ENCODE results near the gene EYA2. TPM values are rescaled to one million over a fixed set of nuclear protein-coding genes. Genes with fewer than 3 reads are reported as not detected.
"Not testable (repeated sequence)": the region's sequence is repeated elsewhere in the genome, so short reads cannot be mapped to it uniquely, and the experiment has no call there.

The EYA2 gene
- total RNA-seq, 1 donor from 2014 or later: 1.8 TPM

GRCh38 chr20:46917155-46917554, 22.5 kb downstream of the EYA2 start:
- Mint-ChIP-seq H3K36me3 (no peaks in the 10 kb centered on the region), H3K4me3 (no peak overlapping the region), H3K4me1 (no peaks in the 10 kb centered on the region), H3K27ac (no peak overlapping the region), H3K27me3 (ENCODE audit: insufficient read depth, low read depth) (peaks cover 2% of the 10 kb centered on the region), H3K9me3 (peaks cover 11% of the 10 kb centered on the region)
- no peaks in the 10 kb centered on the region for H3K36me3 ChIP-seq
- H3K9me3 ChIP-seq (ENCODE audit: low read depth): peaks cover 5% of the 10 kb centered on the region
- no peak overlapping the region for H3K4me3 ChIP-seq
- H3K9ac ChIP-seq: no peak overlapping the region
- no peaks in the 10 kb centered on the region for H3F3A ChIP-seq (ENCODE audit: low read depth)
- no peaks in the 10 kb centered on the region for H3K27me3 ChIP-seq
- H3K4me1 ChIP-seq: no peaks in the 10 kb centered on the region
- TF ChIP-seq EZH2 (IDR thresholded peaks at IDR 0.05): no peak
- no peak for TF ChIP-seq EZH2phosphoT487 (IDR thresholded peaks at IDR 0.05)
- H3K4me2 ChIP-seq: no peak overlapping the region
- DNase-seq (ENCODE audit: low spot score): no peak
- H2AFZ ChIP-seq (replicated peaks): no peak overlapping the region
- H4K20me1 ChIP-seq (ENCODE audit: low read depth): no peaks in the 10 kb centered on the region
- H3K27ac ChIP-seq: no peak overlapping the region
- H3K79me2 ChIP-seq (ENCODE audit: low read depth): no peaks in the 10 kb centered on the region

DNA sequence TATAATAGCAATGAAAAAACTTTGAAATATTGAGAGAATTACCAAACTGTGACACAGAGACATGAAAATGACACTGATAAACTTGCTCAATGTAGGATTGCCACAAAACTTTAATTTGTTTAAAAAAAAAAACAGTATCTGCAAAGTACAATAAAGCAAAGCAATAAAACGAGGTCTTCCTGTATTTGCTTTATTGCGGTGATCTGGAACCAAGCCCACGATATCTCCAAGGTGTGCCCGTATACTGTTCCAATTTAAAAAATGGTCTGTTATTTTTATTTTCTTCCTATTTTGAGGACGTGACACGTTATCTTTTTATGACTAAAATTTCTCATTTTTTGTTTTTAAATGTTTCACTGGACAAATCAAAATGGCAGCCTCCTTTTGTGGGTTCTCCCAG, 25.5 kb downstream of the EYA2 start:
- Mint-ChIP-seq H3K4me3 (no peak overlapping the region), H3K36me3 (no peaks in the 10 kb centered on the region), H3K27ac (no peak overlapping the region), H3K4me1 (no peaks in the 10 kb centered on the region), H3K9me3 (peaks cover 11% of the 10 kb centered on the region), H3K27me3 (ENCODE audit: insufficient read depth, low read depth) (peaks cover 2% of the 10 kb centered on the region)
- Histone ChIP-seq H3K4me1 (no peaks in the 10 kb centered on the region), H3K4me2 (no peak overlapping the region), H4K20me1 (ENCODE audit: low read depth) (no peaks in the 10 kb centered on the region), H3K9ac (no peak overlapping the region), H3K27me3 (no peaks in the 10 kb centered on the region), H3K4me3 (no peak overlapping the region), H2AFZ (replicated peaks) (no peak overlapping the region), H3K79me2 (ENCODE audit: low read depth) (no peaks in the 10 kb centered on the region), H3F3A (ENCODE audit: low read depth) (no peaks in the 10 kb centered on the region), H3K9me3 (ENCODE audit: low read depth) (peaks cover 5% of the 10 kb centered on the region), H3K36me3 (no peaks in the 10 kb centered on the region), H3K27ac (no peak overlapping the region)
- DNase-seq (ENCODE audit: low spot score): no peak
- TF ChIP-seq EZH2 (IDR thresholded peaks at IDR 0.05) (no peak), EZH2phosphoT487 (IDR thresholded peaks at IDR 0.05) (no peak)
- TF ChIP-seq, protein P1, sequence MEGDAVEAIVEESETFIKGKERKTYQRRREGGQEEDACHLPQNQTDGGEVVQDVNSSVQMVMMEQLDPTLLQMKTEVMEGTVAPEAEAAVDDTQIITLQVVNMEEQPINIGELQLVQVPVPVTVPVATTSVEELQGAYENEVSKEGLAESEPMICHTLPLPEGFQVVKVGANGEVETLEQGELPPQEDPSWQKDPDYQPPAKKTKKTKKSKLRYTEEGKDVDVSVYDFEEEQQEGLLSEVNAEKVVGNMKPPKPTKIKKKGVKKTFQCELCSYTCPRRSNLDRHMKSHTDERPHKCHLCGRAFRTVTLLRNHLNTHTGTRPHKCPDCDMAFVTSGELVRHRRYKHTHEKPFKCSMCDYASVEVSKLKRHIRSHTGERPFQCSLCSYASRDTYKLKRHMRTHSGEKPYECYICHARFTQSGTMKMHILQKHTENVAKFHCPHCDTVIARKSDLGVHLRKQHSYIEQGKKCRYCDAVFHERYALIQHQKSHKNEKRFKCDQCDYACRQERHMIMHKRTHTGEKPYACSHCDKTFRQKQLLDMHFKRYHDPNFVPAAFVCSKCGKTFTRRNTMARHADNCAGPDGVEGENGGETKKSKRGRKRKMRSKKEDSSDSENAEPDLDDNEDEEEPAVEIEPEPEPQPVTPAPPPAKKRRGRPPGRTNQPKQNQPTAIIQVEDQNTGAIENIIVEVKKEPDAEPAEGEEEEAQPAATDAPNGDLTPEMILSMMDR (IDR thresholded peaks at IDR 0.05): no peak

GRCh38 chr20:46922841-46923240, 28.2 kb downstream of the EYA2 start:
- not testable (repeated sequence) for H3K27ac ChIP-seq; H3K4me2 ChIP-seq; H3K36me3 ChIP-seq; H3K4me1 ChIP-seq; H3K4me1 Mint-ChIP-seq; H3K4me3 ChIP-seq; H3F3A ChIP-seq (ENCODE audit: low read depth); H3K9ac ChIP-seq; DNase-seq (ENCODE audit: low spot score); H3K79me2 ChIP-seq (ENCODE audit: low read depth); H3K27ac Mint-ChIP-seq; H3K27me3 ChIP-seq; H3K27me3 Mint-ChIP-seq (ENCODE audit: insufficient read depth, low read depth); H3K9me3 ChIP-seq (ENCODE audit: low read depth); H3K36me3 Mint-ChIP-seq; H4K20me1 ChIP-seq (ENCODE audit: low read depth); H3K4me3 Mint-ChIP-seq; H2AFZ ChIP-seq (replicated peaks)
- peaks cover 11% of the 10 kb centered on the region for H3K9me3 Mint-ChIP-seq

- no peaks in the 10 kb centered on the region for H3K27me3 Mint-ChIP-seq (ENCODE audit: insufficient read depth, low read depth)
- Histone ChIP-seq H3K9ac (no peak overlapping the region), H3K36me3 (no peaks in the 10 kb centered on the region), H3K79me2 (ENCODE audit: low read depth) (no peaks in the 10 kb centered on the region), H3K4me1 (peaks cover 2% of the 10 kb centered on the region), H3K4me3 (no peak overlapping the region), H3K27me3 (no peaks in the 10 kb centered on the region), H3K4me2 (no peak overlapping the region), H2AFZ (replicated peaks) (no peak overlapping the region), H4K20me1 (ENCODE audit: low read depth) (no peaks in the 10 kb centered on the region), H3K9me3 (ENCODE audit: low read depth) (peaks cover 3% of the 10 kb centered on the region), H3F3A (ENCODE audit: low read depth) (no peaks in the 10 kb centered on the region), H3K27ac (no peak overlapping the region)
- H3K36me3 Mint-ChIP-seq: no peaks in the 10 kb centered on the region
- H3K4me1 Mint-ChIP-seq: no peaks in the 10 kb centered on the region
- peaks cover 10% of the 10 kb centered on the region for H3K9me3 Mint-ChIP-seq
- DNase-seq (ENCODE audit: low spot score): no peak
- TF ChIP-seq, protein P1 (IDR thresholded peaks at IDR 0.05): no peak
- TF ChIP-seq EZH2 (IDR thresholded peaks at IDR 0.05): no peak
- no peak for TF ChIP-seq EZH2phosphoT487 (IDR thresholded peaks at IDR 0.05)
- no peak overlapping the region for H3K27ac Mint-ChIP-seq
- no peak overlapping the region for H3K4me3 Mint-ChIP-seq
These were observed 28.9 kb downstream of the EYA2 start for GRCh38 chr20:46923550-46923949.
